G401 (cell line): Measurements from ENCODE around the gene OSBPL2. TPM values are rescaled to one million over a fixed set of nuclear protein-coding genes. Genes with fewer than 3 reads are reported as not detected.
A peak's percentile ranks its signal among the peaks of the same experiment; 100 is the strongest.

Experiments
- DNase-seq: peaks from one replicate; pipeline ENCODE4 v3.0.0-alpha.2; 2015; ENCODE audit warnings: low spot score
- in situ Hi-C: cut with HindIII; loops from 2 replicates; pipeline ENCODE4 v1.10.0; 2016; ENCODE audit warnings: low sequenced_read_pairs, mixed read lengths
- total RNA-seq: library from RNA; depleted of rRNA; stranded (reverse); fragments of >200 nt; shearing (Covaris generic); gene quantifications from 2 replicates; pipeline ENCODE4 v1.2.3, GENCODE V29; 2014

OSBPL2 gene
- total RNA-seq, 1 experiment from 2014 or later = 19.6 TPM

- no peak for DNase-seq
- in situ Hi-C loops = no loop called here
Observed at GRCh38 chr20:62303062-62303339, 64.7 kb downstream of the OSBPL2 start.

- in situ Hi-C loops = no loop called here
- no peak for DNase-seq
Observed at GRCh38 chr20:62303340-62304226, 65.3 kb downstream of the OSBPL2 start.

- in situ Hi-C loops = no loop called here
- DNase-seq = no peak
Observed at GRCh38 chr20:62304331-62305148, 66.2 kb downstream of the OSBPL2 start.

GRCh38 chr20:62305149-62305764 lies 66.9 kb downstream of the OSBPL2 start:
- no peak for DNase-seq
- in situ Hi-C loops = no loop called here

- DNase-seq = no peak
- in situ Hi-C loops = no loop called here
Observed at GRCh38 chr20:62305765-62306413, 67.6 kb downstream of the OSBPL2 start.

GRCh38 chr20:62306414-62307187 lies 68.3 kb downstream of the OSBPL2 start:
- in situ Hi-C loops = no loop called here
- DNase-seq = no peak

- DNase-seq = no peak
- in situ Hi-C loops = no loop called here
Observed at GRCh38 chr20:62307226-62308101, 69.1 kb downstream of the OSBPL2 start.

GRCh38 chr20:62308102-62308822 lies 69.9 kb downstream of the OSBPL2 start:
- in situ Hi-C loops = no loop called here
- DNase-seq = peak; percentile 92

GRCh38 chr20:62309198-62309944 lies 71.0 kb downstream of the OSBPL2 start:
- no peak for DNase-seq
- in situ Hi-C loops = no loop called here

GRCh38 chr20:62309947-62310756 lies 71.8 kb downstream of the OSBPL2 start:
- no peak for DNase-seq
- in situ Hi-C loops = no loop called here

- in situ Hi-C loops = no loop called here
- peak; percentile 93 for DNase-seq
Observed at GRCh38 chr20:62310757-62311121, 72.4 kb downstream of the OSBPL2 start.

- DNase-seq = no peak
- in situ Hi-C loops = no loop called here
Observed at GRCh38 chr20:62311150-62311549, 72.8 kb downstream of the OSBPL2 start.

GRCh38 chr20:62311832-62312661 lies 73.7 kb downstream of the OSBPL2 start:
- no peak for DNase-seq
- in situ Hi-C loops = no loop called here

- DNase-seq = no peak
- in situ Hi-C loops = no loop called here
Observed at GRCh38 chr20:62312662-62312977, 74.3 kb downstream of the OSBPL2 start.

GRCh38 chr20:62313021-62313420 lies 74.7 kb downstream of the OSBPL2 start:
- DNase-seq = no peak
- in situ Hi-C loops = no loop called here
